Measurements from ENCODE around the gene ODAD3.
A peak's percentile ranks its signal among the peaks of the same experiment; 100 is the strongest.

Gene ODAD3

GRCh38 chr19:11435057-11435832, at the start of gene ODAD3, which contains the start of gene PRKCSH:
TSS of gene ODAD3 (minus strand) at chr19:11435121. CDS start at chr19:11435016, 105 bp downstream.
TSS of gene PRKCSH (plus strand) at chr19:11435635. CDS start at chr19:11436118, 483 bp downstream.
- peak within 1 kb of the TSS; percentile 100 for H3K4me3 ChIP-seq (ENCODE audit: low read depth, low read length)
- DNase-seq (ENCODE audit: low read depth), result peak; percentile 99
- TF ChIP-seq, protein P1, sequence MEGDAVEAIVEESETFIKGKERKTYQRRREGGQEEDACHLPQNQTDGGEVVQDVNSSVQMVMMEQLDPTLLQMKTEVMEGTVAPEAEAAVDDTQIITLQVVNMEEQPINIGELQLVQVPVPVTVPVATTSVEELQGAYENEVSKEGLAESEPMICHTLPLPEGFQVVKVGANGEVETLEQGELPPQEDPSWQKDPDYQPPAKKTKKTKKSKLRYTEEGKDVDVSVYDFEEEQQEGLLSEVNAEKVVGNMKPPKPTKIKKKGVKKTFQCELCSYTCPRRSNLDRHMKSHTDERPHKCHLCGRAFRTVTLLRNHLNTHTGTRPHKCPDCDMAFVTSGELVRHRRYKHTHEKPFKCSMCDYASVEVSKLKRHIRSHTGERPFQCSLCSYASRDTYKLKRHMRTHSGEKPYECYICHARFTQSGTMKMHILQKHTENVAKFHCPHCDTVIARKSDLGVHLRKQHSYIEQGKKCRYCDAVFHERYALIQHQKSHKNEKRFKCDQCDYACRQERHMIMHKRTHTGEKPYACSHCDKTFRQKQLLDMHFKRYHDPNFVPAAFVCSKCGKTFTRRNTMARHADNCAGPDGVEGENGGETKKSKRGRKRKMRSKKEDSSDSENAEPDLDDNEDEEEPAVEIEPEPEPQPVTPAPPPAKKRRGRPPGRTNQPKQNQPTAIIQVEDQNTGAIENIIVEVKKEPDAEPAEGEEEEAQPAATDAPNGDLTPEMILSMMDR (IDR thresholded peaks at IDR 0.05; ENCODE audit: control insufficient read depth, extremely low read depth, insufficient read depth), result peak; percentile 72

- H3K4me3 ChIP-seq (ENCODE audit: low read depth, low read length), result no peak overlapping the region
- DNase-seq (ENCODE audit: low read depth), result no peak
- TF ChIP-seq, protein P1 (IDR thresholded peaks at IDR 0.05; ENCODE audit: control insufficient read depth, extremely low read depth, insufficient read depth), result no peak
Observed at GRCh38 chr19:11483366-11484111, 48.6 kb upstream of the ODAD3 start.

GRCh38 chr19:11482384-11483050, 47.6 kb upstream of the ODAD3 start:
- H3K4me3 ChIP-seq (ENCODE audit: low read depth, low read length), result peak overlapping the region; percentile 57
- peak; percentile 65 for DNase-seq (ENCODE audit: low read depth)
- TF ChIP-seq, protein P1 (IDR thresholded peaks at IDR 0.05; ENCODE audit: control insufficient read depth, extremely low read depth, insufficient read depth), result peak; percentile 99

- peak overlapping the region; percentile 57 for H3K4me3 ChIP-seq (ENCODE audit: low read depth, low read length)
- TF ChIP-seq, protein P1 (IDR thresholded peaks at IDR 0.05; ENCODE audit: control insufficient read depth, extremely low read depth, insufficient read depth), result peak; percentile 15; the same call in 1 of the 2 replicates
- DNase-seq (ENCODE audit: low read depth), result peak; percentile 83
Observed at GRCh38 chr19:11481534-11482383, 46.8 kb upstream of the ODAD3 start.

DNA sequence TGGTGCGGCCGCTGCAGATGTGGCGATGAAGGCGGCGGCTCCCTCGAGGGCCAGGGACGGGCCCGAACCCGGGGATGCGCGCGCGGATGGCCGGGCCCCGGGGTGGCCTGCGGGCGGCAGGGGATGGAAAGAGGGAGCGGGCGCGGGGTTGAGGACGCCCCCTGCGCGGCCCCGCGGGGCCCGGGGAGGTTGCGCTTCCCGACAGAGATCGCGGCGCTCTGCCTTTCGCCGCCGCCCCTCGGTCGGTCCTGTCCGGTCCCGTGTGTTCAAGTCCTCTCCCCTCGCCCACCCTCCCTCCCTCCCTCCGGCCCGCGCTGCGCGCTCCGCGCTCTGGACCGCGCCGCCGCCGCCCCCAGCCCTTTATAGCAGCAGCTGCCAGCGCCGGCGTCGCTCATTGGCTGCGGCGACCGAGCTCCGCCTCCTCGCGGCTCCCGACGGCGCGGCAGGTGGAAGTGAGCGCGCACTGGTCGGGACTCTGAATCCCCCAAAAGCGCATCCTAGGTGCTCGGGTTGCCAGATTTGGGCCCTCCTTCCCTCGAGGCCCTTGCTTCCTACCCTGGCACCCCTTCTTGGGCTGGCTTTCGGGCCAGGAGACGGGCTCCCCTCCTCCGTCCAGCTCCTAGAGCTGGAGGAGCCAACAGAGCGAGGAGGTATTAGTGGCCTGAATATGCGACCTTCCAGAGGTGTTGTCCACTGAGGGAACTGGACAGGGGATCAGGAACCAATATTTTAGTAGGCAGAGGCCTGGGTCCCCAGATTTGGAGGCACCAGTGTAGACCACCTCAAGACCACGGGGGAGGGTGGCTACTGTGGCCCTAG, 46.0 kb upstream of the ODAD3 start, which contains the start of gene ELAVL3:
ELAVL3 (minus strand) TSS at position 332 of the 819 bp plus-strand sequence. CDS start 438 bp downstream, outside the sequence.
- no peak for DNase-seq (ENCODE audit: low read depth)
- TF ChIP-seq, protein P1 (IDR thresholded peaks at IDR 0.05; ENCODE audit: control insufficient read depth, extremely low read depth, insufficient read depth), result no peak
- peak within 1 kb of the TSS; percentile 57 for H3K4me3 ChIP-seq (ENCODE audit: low read depth, low read length)
